Measurements from ENCODE around the gene EPHA10. TPM values are rescaled to one million over a fixed set of nuclear protein-coding genes. Genes with fewer than 3 reads are reported as not detected.
A peak's percentile ranks its signal among the peaks of the same experiment; 100 is the strongest.

The EPHA10 gene
- total RNA-seq, result 10 to 100 TPM; 54.5 to 94.3 (median 77.6) TPM

GRCh38 chr1:37764888-37765441 is at the start of gene EPHA10:
Gene EPHA10, minus strand, starts transcription at chr1:37765120. Its CDS starts 54 bp downstream, at chr1:37765066.
- Histone ChIP-seq H3K4me3 (no peak within 1 kb of the TSS), H3K4me1 (peaks cover 0 to 5% (median 0%) of the 10 kb centered on the region in 4 donors), H3K27ac (no peak within 1 kb of the TSS), H3K9me3 (no peaks in the 10 kb centered on the region), H3K27me3 (peaks cover 97% of the 10 kb centered on the region), H3K36me3 (no peaks in the 10 kb centered on the region)
- no peak for DNase-seq
- 12 to 30% methylated on average over 8 to 30 of the region's 33 CpGs for WGBS, 2 donors (ENCODE audit: low coverage in 1 of 2)
- TF ChIP-seq EP300 (IDR thresholded peaks at IDR 0.05; ENCODE audit: low read depth), result no peak
- no peak for TF ChIP-seq POLR2AphosphoS5 (IDR thresholded peaks at IDR 0.05)
- TF ChIP-seq, protein P1, sequence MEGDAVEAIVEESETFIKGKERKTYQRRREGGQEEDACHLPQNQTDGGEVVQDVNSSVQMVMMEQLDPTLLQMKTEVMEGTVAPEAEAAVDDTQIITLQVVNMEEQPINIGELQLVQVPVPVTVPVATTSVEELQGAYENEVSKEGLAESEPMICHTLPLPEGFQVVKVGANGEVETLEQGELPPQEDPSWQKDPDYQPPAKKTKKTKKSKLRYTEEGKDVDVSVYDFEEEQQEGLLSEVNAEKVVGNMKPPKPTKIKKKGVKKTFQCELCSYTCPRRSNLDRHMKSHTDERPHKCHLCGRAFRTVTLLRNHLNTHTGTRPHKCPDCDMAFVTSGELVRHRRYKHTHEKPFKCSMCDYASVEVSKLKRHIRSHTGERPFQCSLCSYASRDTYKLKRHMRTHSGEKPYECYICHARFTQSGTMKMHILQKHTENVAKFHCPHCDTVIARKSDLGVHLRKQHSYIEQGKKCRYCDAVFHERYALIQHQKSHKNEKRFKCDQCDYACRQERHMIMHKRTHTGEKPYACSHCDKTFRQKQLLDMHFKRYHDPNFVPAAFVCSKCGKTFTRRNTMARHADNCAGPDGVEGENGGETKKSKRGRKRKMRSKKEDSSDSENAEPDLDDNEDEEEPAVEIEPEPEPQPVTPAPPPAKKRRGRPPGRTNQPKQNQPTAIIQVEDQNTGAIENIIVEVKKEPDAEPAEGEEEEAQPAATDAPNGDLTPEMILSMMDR (IDR thresholded peaks at IDR 0.05), result no peak
- TF ChIP-seq POLR2A (IDR thresholded peaks at IDR 0.05), result no peak
- in situ Hi-C loops (cut with MboI; ENCODE audit: low pct_ligation_motif_present in 1 of 4, low pct_unique_long_range_greater_than_20kb in 1 of 4, low sequenced_read_pairs in 3 of 4) (no loop called here), intact Hi-C loops (cut with DNase I; ENCODE audit: low total_unique reads) (no loop called here)

DNA sequence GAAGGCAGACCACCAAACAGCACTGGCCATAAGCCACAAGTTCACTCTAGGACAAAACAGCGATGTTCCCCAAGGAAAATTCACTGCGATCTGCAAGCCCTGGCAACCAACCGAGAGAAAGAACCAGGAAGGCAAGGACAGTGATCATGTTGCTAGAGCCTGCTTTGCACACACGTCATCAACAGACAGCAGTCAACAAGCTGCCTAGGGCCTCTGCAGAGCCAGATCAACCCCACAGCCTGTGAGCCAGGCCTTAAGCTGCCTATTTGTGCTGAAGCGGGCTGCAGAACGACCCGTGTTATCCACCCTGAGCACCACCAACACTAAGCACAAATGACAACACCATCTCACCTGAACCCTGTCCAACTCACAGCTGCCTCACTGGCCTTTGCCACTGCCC is 49.3 kb upstream of the EPHA10 start:
- WGBS, 2 donors (ENCODE audit: low coverage in 1 of 2), result 92 to 100% methylated on average over 2 to 7 of the region's 7 CpGs
- H3K9me3 ChIP-seq, result no peaks in the 10 kb centered on the region
- in situ Hi-C loops (cut with MboI; ENCODE audit: low pct_ligation_motif_present in 1 of 4, low pct_unique_long_range_greater_than_20kb in 1 of 4, low sequenced_read_pairs in 3 of 4) (no loop called here), intact Hi-C loops (cut with DNase I; ENCODE audit: low total_unique reads) (loop anchor here (5.0 kb wide), 1 partner anchor 302 kb away; the partner anchor contains the start of gene MEAF6)
- no peak for DNase-seq
- no peak overlapping the region for H3K4me3 ChIP-seq
- H3K36me3 ChIP-seq, result peaks cover 0 to 21% (median 6%) of the 10 kb centered on the region in 4 donors
- H3K4me1 ChIP-seq, result peaks cover 1 to 20% (median 2%) of the 10 kb centered on the region in 4 donors
- H3K27ac ChIP-seq, result no peak overlapping the region
- H3K27me3 ChIP-seq, result no peaks in the 10 kb centered on the region
- TF ChIP-seq POLR2A (IDR thresholded peaks at IDR 0.05) (no peak), POLR2AphosphoS5 (IDR thresholded peaks at IDR 0.05) (no peak), EP300 (IDR thresholded peaks at IDR 0.05; ENCODE audit: low read depth) (no peak)
- TF ChIP-seq, protein P1 (IDR thresholded peaks at IDR 0.05), result no peak

DNA sequence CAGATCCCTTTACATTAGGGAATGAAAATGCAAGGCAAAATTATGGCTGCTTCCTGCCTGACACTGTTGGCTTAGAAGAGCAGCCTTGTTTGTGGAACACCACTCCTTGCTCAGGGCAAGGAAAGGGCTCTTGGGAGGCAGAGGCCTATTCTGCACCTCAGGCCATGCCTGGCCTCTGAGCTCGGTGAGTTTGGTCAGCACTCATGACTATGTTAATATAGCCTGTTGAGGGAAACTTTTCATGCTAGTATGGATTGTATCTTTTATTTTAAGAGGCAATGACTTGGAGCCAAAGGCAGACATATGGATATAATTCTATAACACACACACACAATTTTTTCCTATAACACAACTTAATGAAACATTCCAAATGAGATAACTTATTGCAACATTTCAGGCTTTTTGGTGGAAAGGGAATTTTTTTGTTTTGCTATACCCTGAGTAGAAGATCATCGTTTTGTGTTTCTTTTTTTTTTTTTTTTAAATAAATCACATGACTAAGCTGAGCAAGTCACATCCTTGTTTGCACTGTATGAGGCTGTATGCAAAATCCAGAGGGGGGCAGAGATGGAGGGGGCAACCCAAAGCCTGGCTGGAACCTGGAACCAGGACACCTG is 48.7 kb upstream of the EPHA10 start:
- DNase-seq, result no peak
- 65 to 79% methylated on average over 1 to 2 of the region's 2 CpGs for WGBS, 2 donors (ENCODE audit: low coverage in 1 of 2)
- in situ Hi-C loops (cut with MboI; ENCODE audit: low pct_ligation_motif_present in 1 of 4, low pct_unique_long_range_greater_than_20kb in 1 of 4, low sequenced_read_pairs in 3 of 4) (no loop called here), intact Hi-C loops (cut with DNase I; ENCODE audit: low total_unique reads) (loop anchor here (5.0 kb wide), 1 partner anchor 301 kb away; the partner anchor contains the start of gene MEAF6)
- no peaks in the 10 kb centered on the region for H3K27me3 ChIP-seq
- no peaks in the 10 kb centered on the region for H3K9me3 ChIP-seq
- TF ChIP-seq POLR2AphosphoS5 (IDR thresholded peaks at IDR 0.05) (no peak), POLR2A (IDR thresholded peaks at IDR 0.05) (no peak), EP300 (IDR thresholded peaks at IDR 0.05; ENCODE audit: low read depth) (no peak)
- TF ChIP-seq, protein P1 (IDR thresholded peaks at IDR 0.05), result no peak
- peaks cover 5 to 26% (median 8%) of the 10 kb centered on the region in 4 donors for H3K4me1 ChIP-seq
- H3K4me3 ChIP-seq, result no peak overlapping the region
- peaks cover 0 to 21% (median 6%) of the 10 kb centered on the region in 4 donors for H3K36me3 ChIP-seq
- H3K27ac ChIP-seq, result no peak overlapping the region

DNA sequence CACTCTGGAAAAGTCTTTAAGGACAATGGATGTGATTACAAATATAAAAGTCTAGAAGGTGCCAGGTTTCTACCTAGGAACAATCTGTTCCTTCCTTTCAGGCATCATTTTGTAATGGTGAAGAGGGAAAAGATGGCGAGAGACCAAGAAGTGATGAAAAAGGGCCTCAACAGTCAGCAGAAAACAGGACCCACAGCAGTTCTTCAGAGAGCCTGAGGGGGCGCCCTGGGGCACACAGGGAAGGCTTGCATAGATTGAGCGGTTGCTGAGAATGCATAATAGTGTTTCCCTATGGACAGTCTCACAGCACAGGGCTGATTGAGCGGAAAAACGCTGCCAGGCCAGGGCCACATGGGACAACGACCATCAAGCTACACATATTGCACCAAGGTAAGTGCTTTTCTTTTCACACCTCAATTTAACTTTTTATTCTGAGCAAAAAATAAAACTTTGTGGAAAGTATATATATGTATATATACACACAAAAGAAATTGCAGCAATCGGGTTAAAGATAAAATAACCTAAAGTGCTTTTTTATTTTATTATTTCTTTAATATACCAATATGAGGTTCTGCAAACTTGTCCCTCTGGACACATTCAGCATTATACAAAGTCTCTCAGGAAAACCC is 46.2 kb upstream of the EPHA10 start:
- H3K9me3 ChIP-seq, result no peaks in the 10 kb centered on the region
- in situ Hi-C loops (cut with MboI; ENCODE audit: low pct_ligation_motif_present in 1 of 4, low pct_unique_long_range_greater_than_20kb in 1 of 4, low sequenced_read_pairs in 3 of 4) (no loop called here), intact Hi-C loops (cut with DNase I; ENCODE audit: low total_unique reads) (loop anchor here (5.0 kb wide), 1 partner anchor 299 kb away; the partner anchor contains the start of gene MEAF6)
- no peaks in the 10 kb centered on the region for H3K27me3 ChIP-seq
- WGBS, 2 donors (ENCODE audit: low coverage in 1 of 2), result 32 to 38% methylated on average over 5 to 7 of the region's 7 CpGs
- no peak overlapping the region for H3K4me3 ChIP-seq
- H3K36me3 ChIP-seq, result peaks cover 0 to 17% (median 4%) of the 10 kb centered on the region in 4 donors
- H3K27ac ChIP-seq, result no peak overlapping the region
- no peak for TF ChIP-seq EP300 (IDR thresholded peaks at IDR 0.05; ENCODE audit: low read depth)
- TF ChIP-seq, protein P1 (IDR thresholded peaks at IDR 0.05), result peak; percentile 74 to 87 (median 81)
- TF ChIP-seq POLR2AphosphoS5 (IDR thresholded peaks at IDR 0.05), result no peak
- no peak for TF ChIP-seq POLR2A (IDR thresholded peaks at IDR 0.05)
- peak; percentile 74 for DNase-seq
- H3K4me1 ChIP-seq, result peaks cover 12 to 32% (median 20%) of the 10 kb centered on the region in 4 donors
